Measurements from ENCODE around the gene NEDD4.

DNA sequence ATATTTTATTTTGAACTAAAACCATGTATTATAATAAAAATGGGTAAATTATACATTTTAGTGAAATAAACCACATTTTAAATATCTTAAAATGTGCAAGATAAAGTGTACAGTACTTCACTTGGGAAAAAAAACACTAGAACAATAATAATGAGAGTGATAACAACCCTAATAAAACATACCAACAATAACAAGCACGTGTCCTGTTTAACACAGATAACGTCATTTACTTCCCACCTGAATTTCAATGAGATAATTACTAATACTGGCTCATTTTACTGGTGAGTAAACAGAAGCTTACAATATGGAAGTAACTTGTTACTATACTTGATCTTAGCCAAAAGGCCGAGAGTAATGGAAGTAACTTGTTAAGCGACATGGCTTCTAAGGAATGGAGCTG is 140.3 kb downstream of the NEDD4 start:
- TF ChIP-seq, protein P1, sequence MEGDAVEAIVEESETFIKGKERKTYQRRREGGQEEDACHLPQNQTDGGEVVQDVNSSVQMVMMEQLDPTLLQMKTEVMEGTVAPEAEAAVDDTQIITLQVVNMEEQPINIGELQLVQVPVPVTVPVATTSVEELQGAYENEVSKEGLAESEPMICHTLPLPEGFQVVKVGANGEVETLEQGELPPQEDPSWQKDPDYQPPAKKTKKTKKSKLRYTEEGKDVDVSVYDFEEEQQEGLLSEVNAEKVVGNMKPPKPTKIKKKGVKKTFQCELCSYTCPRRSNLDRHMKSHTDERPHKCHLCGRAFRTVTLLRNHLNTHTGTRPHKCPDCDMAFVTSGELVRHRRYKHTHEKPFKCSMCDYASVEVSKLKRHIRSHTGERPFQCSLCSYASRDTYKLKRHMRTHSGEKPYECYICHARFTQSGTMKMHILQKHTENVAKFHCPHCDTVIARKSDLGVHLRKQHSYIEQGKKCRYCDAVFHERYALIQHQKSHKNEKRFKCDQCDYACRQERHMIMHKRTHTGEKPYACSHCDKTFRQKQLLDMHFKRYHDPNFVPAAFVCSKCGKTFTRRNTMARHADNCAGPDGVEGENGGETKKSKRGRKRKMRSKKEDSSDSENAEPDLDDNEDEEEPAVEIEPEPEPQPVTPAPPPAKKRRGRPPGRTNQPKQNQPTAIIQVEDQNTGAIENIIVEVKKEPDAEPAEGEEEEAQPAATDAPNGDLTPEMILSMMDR (IDR thresholded peaks at IDR 0.05; ENCODE audit: insufficient read depth, low read depth, low read length), result no peak
- TF ChIP-seq EZH2 (IDR thresholded peaks at IDR 0.05; ENCODE audit: insufficient read depth, low read length), result no peak

Data from astrocyte (in vitro differentiated cells and primary cell).